RWPE2 (cell line): ENCODE results near the gene PTGES2.
A peak's percentile ranks its signal among the peaks of the same experiment; 100 is the strongest.

ENCODE experiments used
- ATAC-seq: fragments of 200-7000 bp; cut with Tn5 transposase; 3 replicates; pipeline ENCODE4 v1.9.1; 2021; ENCODE audit warnings: low read depth
- DNase-seq: peaks from one replicate; pipeline ENCODE4 v3.0.0-alpha.2; 2020; ENCODE audit warnings: low spot score
- H3K27ac ChIP-seq: fragments of 450-650 bp; 2 replicates; pipeline ENCODE4 v1.5.1; 2017; ENCODE audit warnings: mild to moderate bottlenecking; ENCODE audit not compliant: poor library complexity, severe bottlenecking
- H3K27me3 ChIP-seq: fragments of 250-450 bp; sonication (Bioruptor Pico); 2 replicates; pipeline ENCODE4 v1.5.1; 2021; ENCODE audit warnings: mild to moderate bottlenecking, moderate library complexity; ENCODE audit not compliant: insufficient read depth, poor library complexity, severe bottlenecking
- H3K36me3 ChIP-seq: fragments of 250-450 bp; sonication (Bioruptor Pico); 2 replicates; pipeline ENCODE4 v1.5.1; 2020; ENCODE audit warnings: low read depth, mild to moderate bottlenecking, moderate library complexity
- H3K4me1 ChIP-seq: fragments of 250-450 bp; sonication (Bioruptor Pico); 2 replicates; pipeline ENCODE4 v1.5.1; 2021; ENCODE audit warnings: mild to moderate bottlenecking, moderate library complexity; ENCODE audit not compliant: insufficient read depth, poor library complexity, severe bottlenecking
- H3K4me3 ChIP-seq: fragments of 250-450 bp; sonication (Bioruptor Pico); 2 replicates; pipeline ENCODE4 v1.5.1; 2021; ENCODE audit warnings: mild to moderate bottlenecking, moderate library complexity; ENCODE audit not compliant: severe bottlenecking
- H3K9me3 ChIP-seq: fragments of 250-450 bp; sonication (Bioruptor Pico); 2 replicates; pipeline ENCODE4 v1.5.1; 2021; ENCODE audit warnings: mild to moderate bottlenecking, moderate library complexity; ENCODE audit not compliant: severe bottlenecking
- TF ChIP-seq, protein P1 (sequence below): fragments of 450-650 bp; IDR thresholded peaks from one replicate; pipeline ENCODE4 v1.5.1; 2017; ENCODE audit warnings: mild to moderate bottlenecking, moderate library complexity; ENCODE audit not compliant: poor library complexity, severe bottlenecking

The PTGES2 gene

GRCh38 chr9:128127568-128127989 lies at the start of gene PTGES2:
Gene PTGES2 (minus strand): TSS chr9:128127729. CDS start chr9:128127717, 12 bp downstream.
- peak within 1 kb of the TSS; percentile 92 for H3K4me3 ChIP-seq
- ATAC-seq (peak; percentile 69), DNase-seq (peak; percentile 72)
- TF ChIP-seq, protein P1, sequence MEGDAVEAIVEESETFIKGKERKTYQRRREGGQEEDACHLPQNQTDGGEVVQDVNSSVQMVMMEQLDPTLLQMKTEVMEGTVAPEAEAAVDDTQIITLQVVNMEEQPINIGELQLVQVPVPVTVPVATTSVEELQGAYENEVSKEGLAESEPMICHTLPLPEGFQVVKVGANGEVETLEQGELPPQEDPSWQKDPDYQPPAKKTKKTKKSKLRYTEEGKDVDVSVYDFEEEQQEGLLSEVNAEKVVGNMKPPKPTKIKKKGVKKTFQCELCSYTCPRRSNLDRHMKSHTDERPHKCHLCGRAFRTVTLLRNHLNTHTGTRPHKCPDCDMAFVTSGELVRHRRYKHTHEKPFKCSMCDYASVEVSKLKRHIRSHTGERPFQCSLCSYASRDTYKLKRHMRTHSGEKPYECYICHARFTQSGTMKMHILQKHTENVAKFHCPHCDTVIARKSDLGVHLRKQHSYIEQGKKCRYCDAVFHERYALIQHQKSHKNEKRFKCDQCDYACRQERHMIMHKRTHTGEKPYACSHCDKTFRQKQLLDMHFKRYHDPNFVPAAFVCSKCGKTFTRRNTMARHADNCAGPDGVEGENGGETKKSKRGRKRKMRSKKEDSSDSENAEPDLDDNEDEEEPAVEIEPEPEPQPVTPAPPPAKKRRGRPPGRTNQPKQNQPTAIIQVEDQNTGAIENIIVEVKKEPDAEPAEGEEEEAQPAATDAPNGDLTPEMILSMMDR = no peak
- H3K27me3 ChIP-seq = no peaks in the 10 kb centered on the region
- peaks cover 15% of the 10 kb centered on the region for H3K36me3 ChIP-seq
- no peaks in the 10 kb centered on the region for H3K9me3 ChIP-seq
- H3K27ac ChIP-seq = peak within 1 kb of the TSS; percentile 78
- H3K4me1 ChIP-seq = peaks cover 6% of the 10 kb centered on the region

- no peaks in the 10 kb centered on the region for H3K27me3 ChIP-seq
- ATAC-seq (no peak), DNase-seq (no peak)
- peaks cover 79% of the 10 kb centered on the region for H3K36me3 ChIP-seq
- TF ChIP-seq, protein P1 = no peak
- no peaks in the 10 kb centered on the region for H3K9me3 ChIP-seq
- no peak overlapping the region for H3K4me3 ChIP-seq
- H3K27ac ChIP-seq = no peak overlapping the region
- no peaks in the 10 kb centered on the region for H3K4me1 ChIP-seq
Observed at GRCh38 chr9:128175726-128176125, 48.2 kb upstream of the PTGES2 start.

DNA sequence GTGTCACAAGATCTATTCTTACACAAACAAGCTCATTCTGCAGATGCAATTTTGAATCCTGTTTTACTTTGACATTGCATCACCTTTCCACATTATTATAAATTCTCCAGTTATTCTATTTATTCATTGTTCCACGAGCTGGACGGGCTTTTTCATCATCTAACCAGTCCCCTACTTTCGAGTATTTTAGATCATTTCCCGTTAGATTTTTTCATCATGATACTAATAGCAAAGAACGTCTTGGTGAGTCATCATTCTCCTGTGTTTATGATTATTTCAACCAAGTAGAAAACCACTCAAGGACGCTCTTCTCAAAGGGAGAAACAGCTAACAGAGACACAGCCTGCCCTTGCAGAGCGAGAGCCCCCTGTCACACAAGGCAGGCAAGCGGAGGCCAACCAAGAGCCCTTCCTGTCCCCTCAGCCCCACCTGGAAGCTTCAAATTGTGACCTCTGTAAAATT lies 47.6 kb upstream of the PTGES2 start:
- Histone ChIP-seq H3K27me3 (no peaks in the 10 kb centered on the region), H3K9me3 (no peaks in the 10 kb centered on the region), H3K4me1 (no peaks in the 10 kb centered on the region), H3K4me3 (no peak overlapping the region), H3K27ac (no peak overlapping the region), H3K36me3 (peaks cover 75% of the 10 kb centered on the region)
- TF ChIP-seq, protein P1 = no peak
- ATAC-seq = no peak
- no peak for DNase-seq

DNA sequence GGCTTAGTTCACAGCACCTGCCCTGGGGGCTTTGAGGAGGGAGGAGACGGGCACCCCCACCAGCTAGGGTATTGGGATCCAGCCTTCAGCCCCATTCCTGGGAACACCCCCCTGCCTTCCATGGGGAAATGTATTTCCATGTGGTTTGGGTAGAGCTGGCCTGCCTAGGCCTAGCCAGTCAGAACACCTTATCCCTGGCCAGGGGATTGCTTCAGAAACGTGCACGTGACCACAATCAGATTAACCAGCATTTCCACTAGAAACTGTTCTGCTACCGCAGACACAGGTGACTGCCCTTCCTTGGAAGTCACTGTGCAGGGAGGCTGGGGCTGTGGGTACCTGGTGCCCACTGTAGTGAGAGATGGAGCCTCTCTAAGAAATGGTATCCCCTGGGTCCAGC lies 46.5 kb upstream of the PTGES2 start:
- H3K4me1 ChIP-seq = no peaks in the 10 kb centered on the region
- H3K9me3 ChIP-seq = no peaks in the 10 kb centered on the region
- no peaks in the 10 kb centered on the region for H3K27me3 ChIP-seq
- no peak overlapping the region for H3K4me3 ChIP-seq
- DNase-seq = no peak
- H3K27ac ChIP-seq = no peak overlapping the region
- TF ChIP-seq, protein P1 = no peak
- peaks cover 73% of the 10 kb centered on the region for H3K36me3 ChIP-seq
- no peak for ATAC-seq

DNA sequence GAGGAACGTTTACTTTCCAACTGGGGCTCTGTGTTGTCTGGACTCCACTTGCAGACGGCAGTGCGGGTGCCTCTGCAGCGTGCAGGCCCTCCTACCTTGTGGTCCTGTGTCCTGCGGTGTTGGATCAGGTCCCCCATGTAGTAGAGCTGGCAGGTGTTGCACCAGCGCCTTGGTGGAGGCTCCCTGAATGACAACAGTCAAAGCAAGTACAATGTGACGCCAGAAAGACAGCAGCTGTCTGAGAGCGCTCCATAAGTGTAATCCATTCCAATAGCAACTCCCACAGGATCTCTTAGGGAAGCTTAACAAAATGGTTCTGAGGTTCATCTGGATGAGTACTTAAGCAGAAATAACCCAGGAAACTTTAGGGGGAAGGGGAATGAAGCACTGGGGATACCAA lies 42.4 kb upstream of the PTGES2 start:
- peaks cover 66% of the 10 kb centered on the region for H3K36me3 ChIP-seq
- no peaks in the 10 kb centered on the region for H3K4me1 ChIP-seq
- no peaks in the 10 kb centered on the region for H3K27me3 ChIP-seq
- ATAC-seq (no peak), DNase-seq (no peak)
- TF ChIP-seq, protein P1 = no peak
- no peak overlapping the region for H3K27ac ChIP-seq
- H3K4me3 ChIP-seq = no peak overlapping the region
- H3K9me3 ChIP-seq = no peaks in the 10 kb centered on the region
